Nephron progenitor cell (in vitro differentiated cells): ENCODE data around the gene SLC39A1.
"Not testable (repeated sequence)": the region's sequence is repeated elsewhere in the genome, so short reads cannot be mapped to it uniquely, and the experiment has no call there.

ENCODE experiments used
- DNase-seq: peaks from one replicate; pipeline ENCODE4 v3.0.0; 2021
- H3K27ac Mint-ChIP-seq: 2 replicates; pipeline ENCODE4 v1.8.0; 2021; ENCODE audit warnings: mild to moderate bottlenecking, moderate library complexity, mixed read lengths
- H3K27me3 Mint-ChIP-seq: 2 replicates; pipeline ENCODE4 v1.8.0; 2021; ENCODE audit warnings: mild to moderate bottlenecking, low read depth, mixed read lengths; ENCODE audit not compliant: poor library complexity
- H3K36me3 Mint-ChIP-seq: 2 replicates; pipeline ENCODE4 v1.8.0; 2021; ENCODE audit warnings: low read depth, mixed read lengths
- H3K4me1 Mint-ChIP-seq: 2 replicates; pipeline ENCODE4 v1.8.0; 2021; ENCODE audit warnings: mixed read lengths
- H3K4me3 Mint-ChIP-seq: 2 replicates; pipeline ENCODE4 v1.8.0; 2021; ENCODE audit warnings: mild to moderate bottlenecking, moderate library complexity, mixed read lengths
- H3K9me3 Mint-ChIP-seq: 2 replicates; pipeline ENCODE4 v1.8.0; 2021; ENCODE audit warnings: mild to moderate bottlenecking, moderate library complexity, mixed read lengths
- CTCF ChIP-seq: fragments of 200-600 bp; sonication (generic); IDR thresholded peaks from 2 replicates; pipeline ENCODE4 v1.5.0; 2021; ENCODE audit warnings: antibody characterized with exemption

The SLC39A1 gene

GRCh38 chr1:153985941-153986761, 22.8 kb upstream of the SLC39A1 start, which contains the start of gene RAB13:
TSS of gene RAB13 (minus strand) at chr1:153986339. CDS start at chr1:153986236, 103 bp downstream.
- TF ChIP-seq CTCF = no peak
- Mint-ChIP-seq H3K27ac (peak within 1 kb of the TSS; percentile 64), H3K4me3 (peak within 1 kb of the TSS; percentile 97), H3K9me3 (peaks cover 3% of the 10 kb centered on the region), H3K4me1 (peaks cover 41% of the 10 kb centered on the region), H3K27me3 (no peaks in the 10 kb centered on the region), H3K36me3 (peaks cover 37% of the 10 kb centered on the region)
- DNase-seq = peak; percentile 84

- peaks cover 34% of the 10 kb centered on the region for H3K4me1 Mint-ChIP-seq
- H3K27me3 Mint-ChIP-seq = no peaks in the 10 kb centered on the region
- H3K36me3 Mint-ChIP-seq = peaks cover 36% of the 10 kb centered on the region
- peak overlapping the region; percentile 97 for H3K4me3 Mint-ChIP-seq
- peaks cover 3% of the 10 kb centered on the region for H3K9me3 Mint-ChIP-seq
- TF ChIP-seq CTCF = no peak
- DNase-seq = no peak
- peak overlapping the region; percentile 31 for H3K27ac Mint-ChIP-seq
Observed at GRCh38 chr1:153985341-153985912, 22.1 kb upstream of the SLC39A1 start.

- no peaks in the 10 kb centered on the region for H3K27me3 Mint-ChIP-seq
- no peak for DNase-seq
- peaks cover 34% of the 10 kb centered on the region for H3K36me3 Mint-ChIP-seq
- no peak for TF ChIP-seq CTCF
- H3K9me3 Mint-ChIP-seq = no peaks in the 10 kb centered on the region
- H3K27ac Mint-ChIP-seq = no peak overlapping the region
- peak overlapping the region; percentile 97 for H3K4me3 Mint-ChIP-seq
- H3K4me1 Mint-ChIP-seq = peaks cover 28% of the 10 kb centered on the region
Observed at GRCh38 chr1:153984123-153984894, 21.0 kb upstream of the SLC39A1 start.

- H3K36me3 Mint-ChIP-seq = peaks cover 42% of the 10 kb centered on the region
- not testable (repeated sequence) for H3K27ac Mint-ChIP-seq, H3K27me3 Mint-ChIP-seq, H3K4me3 Mint-ChIP-seq, H3K9me3 Mint-ChIP-seq, DNase-seq
- peaks cover 41% of the 10 kb centered on the region for H3K4me1 Mint-ChIP-seq
Observed at GRCh38 chr1:153981735-153982134, 18.4 kb upstream of the SLC39A1 start.

- peaks cover 31% of the 10 kb centered on the region for H3K4me1 Mint-ChIP-seq
- DNase-seq, H3K27me3 Mint-ChIP-seq, H3K9me3 Mint-ChIP-seq, H3K27ac Mint-ChIP-seq: not testable (repeated sequence)
- H3K4me3 Mint-ChIP-seq = peak overlapping the region; percentile 95
- H3K36me3 Mint-ChIP-seq = peaks cover 58% of the 10 kb centered on the region
Observed at GRCh38 chr1:153979091-153979490, 15.8 kb upstream of the SLC39A1 start.

GRCh38 chr1:153978274-153978909, 15.1 kb upstream of the SLC39A1 start:
- H3K27ac Mint-ChIP-seq = no peak overlapping the region
- H3K4me1 Mint-ChIP-seq = peaks cover 31% of the 10 kb centered on the region
- peaks cover 3% of the 10 kb centered on the region for H3K27me3 Mint-ChIP-seq

More at GRCh38 chr1:153978274-153978909, 15.1 kb upstream of the SLC39A1 start:
- Mint-ChIP-seq H3K36me3 (peaks cover 59% of the 10 kb centered on the region), H3K4me3 (peak overlapping the region; percentile 95), H3K9me3 (no peaks in the 10 kb centered on the region)
- DNase-seq = no peak
- TF ChIP-seq CTCF = no peak
